Lower lobe of right lung (tissue), 2 donors: ENCODE data around the gene FLRT2. TPM values are rescaled to one million over a fixed set of nuclear protein-coding genes. Genes with fewer than 3 reads are reported as not detected.
A peak's percentile ranks its signal among the peaks of the same experiment; 100 is the strongest.

Source experiments
- ATAC-seq, 2 donors: fragments of 200-7000 bp; cut with Tn5 transposase; one replicate each; pipeline ENCODE4 v1.9.1; 2020 to 2022; ENCODE audit warnings: mild to moderate bottlenecking in 2 of 2, moderate library complexity in 2 of 2
- DNase-seq: peaks from one replicate; pipeline ENCODE4 v3.0.0-alpha.2; 2020
- H3K27ac ChIP-seq: fragments of 200-600 bp; one replicate; pipeline ENCODE4 v1.8.0; 2022
- H3K27me3 ChIP-seq: fragments of 200-600 bp; one replicate; pipeline ENCODE4 v1.8.0; 2022; ENCODE audit warnings: low read depth
- H3K36me3 ChIP-seq: fragments of 200-600 bp; one replicate; pipeline ENCODE4 v1.8.0; 2022; ENCODE audit warnings: mild to moderate bottlenecking
- H3K4me1 ChIP-seq: fragments of 200-600 bp; one replicate; pipeline ENCODE4 v1.8.0; 2022
- H3K4me3 ChIP-seq: fragments of 200-600 bp; one replicate; pipeline ENCODE4 v1.8.0; 2022; ENCODE audit warnings: mild to moderate bottlenecking
- H3K9me3 ChIP-seq: fragments of 200-600 bp; one replicate; pipeline ENCODE4 v1.8.0; 2022
- CTCF ChIP-seq: fragments of 200-600 bp; IDR thresholded peaks from one replicate; pipeline ENCODE4 v1.8.0; 2022; ENCODE audit warnings: antibody characterized with exemption, mild to moderate bottlenecking
- intact Hi-C: fragments of 100-400 bp; cut with DNase I; formaldehyde crosslinking; loops from one replicate; pipeline ENCODE4 v1.11.0; 2022
- total RNA-seq: library from RNA; stranded (reverse); fragmentation: NEBNext Ultra II Directional; extraction: Animal tissue kit (Norgen Biotek cat#: 25700); gene quantifications from one replicate; pipeline ENCODE4 v1.2.1, GENCODE V29; 2021
- donor health status: DM: no; HTN: yes; CAD: no; lungs with severe emphysema.

The FLRT2 gene
- total RNA-seq, 1 donor from 2014 or later, result 14.3 TPM

GRCh38 chr14:85487215-85487614, 42.7 kb upstream of the FLRT2 start:
- Histone ChIP-seq H3K27ac (no peak overlapping the region), H3K27me3 (no peaks in the 10 kb centered on the region), H3K4me3 (no peak overlapping the region), H3K4me1 (peaks cover 5% of the 10 kb centered on the region), H3K9me3 (no peaks in the 10 kb centered on the region), H3K36me3 (no peaks in the 10 kb centered on the region)
- no peak for TF ChIP-seq CTCF
- no peak for ATAC-seq
- DNase-seq, result no peak
- intact Hi-C loops, result no loop called here

- H3K4me3 ChIP-seq, result no peak overlapping the region
- no peaks in the 10 kb centered on the region for H3K27me3 ChIP-seq
- intact Hi-C loops, result no loop called here
- TF ChIP-seq CTCF, result no peak
- H3K4me1 ChIP-seq, result no peaks in the 10 kb centered on the region
- no peak overlapping the region for H3K27ac ChIP-seq
- ATAC-seq, result no peak
- H3K9me3 ChIP-seq, result no peaks in the 10 kb centered on the region
- no peak for DNase-seq
- no peaks in the 10 kb centered on the region for H3K36me3 ChIP-seq
These were observed 28.2 kb upstream of the FLRT2 start for GRCh38 chr14:85501751-85502150.

- intact Hi-C loops, result no loop called here
- Histone ChIP-seq H3K27ac (no peak overlapping the region), H3K4me1 (peaks cover 6% of the 10 kb centered on the region), H3K27me3 (no peaks in the 10 kb centered on the region), H3K36me3 (no peaks in the 10 kb centered on the region), H3K9me3 (no peaks in the 10 kb centered on the region), H3K4me3 (no peak overlapping the region)
- ATAC-seq (no peak), DNase-seq (no peak)
- TF ChIP-seq CTCF, result no peak
These were observed 21.1 kb upstream of the FLRT2 start for GRCh38 chr14:85508863-85509262.

- intact Hi-C loops, result no loop called here
- DNase-seq (no peak), ATAC-seq (peak; percentile 66 to 81)
- no peaks in the 10 kb centered on the region for H3K27me3 ChIP-seq
- H3K9me3 ChIP-seq, result no peaks in the 10 kb centered on the region
- TF ChIP-seq CTCF, result no peak
- H3K4me3 ChIP-seq, result no peak overlapping the region
- H3K36me3 ChIP-seq, result no peaks in the 10 kb centered on the region
- no peak overlapping the region for H3K27ac ChIP-seq
- peaks cover 6% of the 10 kb centered on the region for H3K4me1 ChIP-seq
These were observed 17.5 kb upstream of the FLRT2 start for GRCh38 chr14:85512451-85512850.

- Histone ChIP-seq H3K4me3 (no peak overlapping the region), H3K9me3 (no peaks in the 10 kb centered on the region), H3K36me3 (no peaks in the 10 kb centered on the region), H3K27ac (no peak overlapping the region), H3K27me3 (no peaks in the 10 kb centered on the region), H3K4me1 (peaks cover 6% of the 10 kb centered on the region)
- DNase-seq, result no peak
- ATAC-seq, result no peak
- intact Hi-C loops, result no loop called here
- TF ChIP-seq CTCF, result no peak
These were observed 15.5 kb upstream of the FLRT2 start for GRCh38 chr14:85514487-85514886.
